ENCODE measurements around the gene GCLC.

The GCLC gene

GRCh38 chr6:53447865-53448264, 97.0 kb downstream of the GCLC start:
- no peak for TF ChIP-seq TCF12 (IDR thresholded peaks at IDR 0.05; ENCODE audit: low read depth)
- no peak for TF ChIP-seq CREB1 (IDR thresholded peaks at IDR 0.05; ENCODE audit: low read depth)
- TF ChIP-seq MAX (IDR thresholded peaks at IDR 0.05) = no peak
- no peak for TF ChIP-seq YY1 (IDR thresholded peaks at IDR 0.05; ENCODE audit: low read depth)
- TF ChIP-seq ZBTB7A (IDR thresholded peaks at IDR 0.05; ENCODE audit: low read depth) = no peak
